Measurements from ENCODE around the gene THAP12.
"Not testable (repeated sequence)": the region's sequence is repeated elsewhere in the genome, so short reads cannot be mapped to it uniquely, and the experiment has no call there.

The THAP12 gene

GRCh38 chr11:76380977-76381719 lies at the start of gene THAP12, which contains the start of gene GVQW3:
TSS of gene THAP12 (minus strand) at chr11:76381132. CDS start at chr11:76380836, 296 bp downstream.
TSS of gene GVQW3 (plus strand) at chr11:76381323. CDS start at chr11:76381829, 506 bp downstream.
- TF ChIP-seq POLR2A (IDR thresholded peaks at IDR 0.05; ENCODE audit: low read depth, low read length), result peak; percentile 82
- FAIRE-seq, result peak; percentile 50
- peak; percentile 97 for DNase-seq (ENCODE audit: insufficient read length, low spot score)

- DNase-seq (ENCODE audit: insufficient read length, low spot score) (no peak), FAIRE-seq (no peak)
- no peak for TF ChIP-seq POLR2A (IDR thresholded peaks at IDR 0.05; ENCODE audit: low read depth, low read length)
These were observed 45.7 kb upstream of the THAP12 start for GRCh38 chr11:76426660-76427059.

GRCh38 chr11:76424891-76425290 lies 44.0 kb upstream of the THAP12 start:
- no peak for FAIRE-seq
- no peak for TF ChIP-seq POLR2A (IDR thresholded peaks at IDR 0.05; ENCODE audit: low read depth, low read length)

GRCh38 chr11:76424379-76424778 lies 43.4 kb upstream of the THAP12 start:
- TF ChIP-seq POLR2A (IDR thresholded peaks at IDR 0.05; ENCODE audit: low read depth, low read length), result no peak
- FAIRE-seq (no peak), DNase-seq (ENCODE audit: insufficient read length, low spot score) (no peak)

More at GRCh38 chr11:76424891-76425290, 44.0 kb upstream of the THAP12 start:
- DNase-seq (ENCODE audit: insufficient read length, low spot score), result no peak

GRCh38 chr11:76419896-76420295 lies 39.0 kb upstream of the THAP12 start:
- DNase-seq (ENCODE audit: insufficient read length, low spot score) (no peak), FAIRE-seq (no peak)
- TF ChIP-seq POLR2A (IDR thresholded peaks at IDR 0.05; ENCODE audit: low read depth, low read length), result no peak

- no peak for TF ChIP-seq POLR2A (IDR thresholded peaks at IDR 0.05; ENCODE audit: low read depth, low read length)
- FAIRE-seq, result no peak
- DNase-seq (ENCODE audit: insufficient read length, low spot score), result no peak
These were observed 34.1 kb upstream of the THAP12 start for GRCh38 chr11:76415073-76415472.

GRCh38 chr11:76410851-76411357 lies 30.0 kb upstream of the THAP12 start:
- FAIRE-seq, result no peak

GRCh38 chr11:76408171-76408965 lies 27.4 kb upstream of the THAP12 start:
- DNase-seq (ENCODE audit: insufficient read length, low spot score) (no peak), FAIRE-seq (no peak)
- no peak for TF ChIP-seq POLR2A (IDR thresholded peaks at IDR 0.05; ENCODE audit: low read depth, low read length)

More at GRCh38 chr11:76410851-76411357, 30.0 kb upstream of the THAP12 start:
- DNase-seq (ENCODE audit: insufficient read length, low spot score), result no peak
- TF ChIP-seq POLR2A (IDR thresholded peaks at IDR 0.05; ENCODE audit: low read depth, low read length), result no peak

- no peak for TF ChIP-seq POLR2A (IDR thresholded peaks at IDR 0.05; ENCODE audit: low read depth, low read length)
- DNase-seq (ENCODE audit: insufficient read length, low spot score) (no peak), FAIRE-seq (no peak)
These were observed 25.4 kb upstream of the THAP12 start for GRCh38 chr11:76406359-76406758.

GRCh38 chr11:76401484-76401883 lies 20.6 kb upstream of the THAP12 start:
- not testable (repeated sequence) for FAIRE-seq; DNase-seq (ENCODE audit: insufficient read length, low spot score)

GRCh38 chr11:76400967-76401366 lies 20.0 kb upstream of the THAP12 start:
- FAIRE-seq (no peak), DNase-seq (ENCODE audit: insufficient read length, low spot score) (no peak)
- no peak for TF ChIP-seq POLR2A (IDR thresholded peaks at IDR 0.05; ENCODE audit: low read depth, low read length)

GRCh38 chr11:76397383-76397782 lies 16.5 kb upstream of the THAP12 start:
- FAIRE-seq (no peak), DNase-seq (ENCODE audit: insufficient read length, low spot score) (no peak)
- no peak for TF ChIP-seq POLR2A (IDR thresholded peaks at IDR 0.05; ENCODE audit: low read depth, low read length)

GRCh38 chr11:76395296-76395695 lies 14.4 kb upstream of the THAP12 start:
- no peak for DNase-seq (ENCODE audit: insufficient read length, low spot score)
- no peak for TF ChIP-seq POLR2A (IDR thresholded peaks at IDR 0.05; ENCODE audit: low read depth, low read length)
- FAIRE-seq, result no peak

GRCh38 chr11:76394411-76394810 lies 13.5 kb upstream of the THAP12 start:
- FAIRE-seq, result no peak

More at GRCh38 chr11:76394411-76394810, 13.5 kb upstream of the THAP12 start:
- DNase-seq (ENCODE audit: insufficient read length, low spot score), result no peak
- TF ChIP-seq POLR2A (IDR thresholded peaks at IDR 0.05; ENCODE audit: low read depth, low read length), result no peak
